H1 (cell line): Measurements from ENCODE around the gene GLRA2. TPM values are rescaled to one million over a fixed set of nuclear protein-coding genes. Genes with fewer than 3 reads are reported as not detected.
A peak's percentile ranks its signal among the peaks of the same experiment; 100 is the strongest.

Experiments used
- CTCF ChIA-PET: fragments of 300-600 bp; sonication (Branson Sonifier 250); formaldehyde crosslinking; loops from one replicate; lab custom pipeline; 2021; ENCODE audit not compliant: partially characterized antibody; lab: Charles Lee
- POLR2A ChIA-PET: fragments of 300-600 bp; sonication (Branson Sonifier 250); formaldehyde crosslinking; loops from one replicate; lab custom pipeline; 2021; ENCODE audit warnings: inconsistent platforms; ENCODE audit not compliant: partially characterized antibody; lab: Charles Lee
- DNase-seq, 2 experiments: peaks; one replicate each; pipeline versions ENCODE4 v3.0.0 to v3.0.0-alpha.2; 2010 to 2022; ENCODE audit warnings: low spot score in 2 of 2, low read depth in 1 of 2, mixed read lengths in 1 of 2
- FAIRE-seq: peaks from 2 replicates; lab custom pipeline; 2011; peaks lifted over from hg19 to GRCh38; lab: Jason Lieb, UNC
- H2AFZ ChIP-seq: 2 replicates; pipeline ENCODE4 v1.8.1; 2012; ENCODE audit warnings: low read length, inconsistent platforms
- H2AK5ac ChIP-seq: 2 replicates; pipeline ENCODE4 v1.6.1; 2013; ENCODE audit warnings: low read depth, low read length
- H2BK120ac ChIP-seq: replicated peaks from 2 replicates; pipeline ENCODE3; 2013; ENCODE audit warnings: low read depth, low read length, inconsistent platforms
- H2BK12ac ChIP-seq: 2 replicates; pipeline ENCODE4 v1.6.1; 2013; ENCODE audit warnings: low read depth, low read length
- H2BK15ac ChIP-seq: 2 replicates; pipeline ENCODE4 v1.6.1; 2013; ENCODE audit warnings: low read length
- H2BK20ac ChIP-seq: 2 replicates; pipeline ENCODE4 v1.6.1; 2013; ENCODE audit warnings: low read length
- H2BK5ac ChIP-seq: 2 replicates; pipeline ENCODE4 v1.6.1; 2013; ENCODE audit warnings: low read depth, low read length
- H3K14ac ChIP-seq: 2 replicates; pipeline ENCODE4 v1.6.1; 2013; ENCODE audit warnings: inconsistent platforms; ENCODE audit not compliant: insufficient read length
- H3K18ac ChIP-seq: 2 replicates; pipeline ENCODE4 v1.6.1; 2013; ENCODE audit warnings: low read length; ENCODE audit errors: extremely low read depth
- H3K23ac ChIP-seq: 2 replicates; pipeline ENCODE4 v1.6.1; 2013; ENCODE audit warnings: inconsistent platforms; ENCODE audit not compliant: insufficient read length
- H3K23me2 ChIP-seq: 2 replicates; pipeline ENCODE4 v1.6.1; 2013; ENCODE audit warnings: low read depth, low read length
- H3K27ac ChIP-seq: 2 replicates; pipeline ENCODE4 v1.6.1; 2011; ENCODE audit warnings: low read depth, low read length, inconsistent platforms
- H3K27me3 ChIP-seq, 4 experiments: replicated peaks in 1 of 4; 1 replicate in 1 of 4; 2 replicates in 3 of 4; pipeline versions ENCODE4 v1.6.1 to v1.8.1; 2011 to 2013; ENCODE audit warnings: low read length in 3 of 4, mild to moderate bottlenecking in 3 of 4, inconsistent platforms in 2 of 4, mixed read lengths in 2 of 4, moderate library complexity in 1 of 4; ENCODE audit not compliant: control insufficient read depth in 3 of 4, insufficient read depth in 3 of 4; ENCODE audit errors: extremely low read depth in 1 of 4
- H3K36me3 ChIP-seq, 4 experiments: 2 replicates each; pipeline versions ENCODE4 v1.6.1 to v1.8.1; 2011 to 2013; ENCODE audit warnings: mild to moderate bottlenecking in 4 of 4, low read length in 3 of 4, moderate library complexity in 2 of 4, control low read depth in 1 of 4, inconsistent platforms in 1 of 4; ENCODE audit not compliant: insufficient read depth in 4 of 4, control insufficient read depth in 2 of 4
- H3K4ac ChIP-seq: replicated peaks from 2 replicates; pipeline ENCODE3; 2013; ENCODE audit warnings: low read length, low read depth, mixed read lengths, inconsistent platforms; ENCODE audit not compliant: insufficient read length
- H3K4me1 ChIP-seq, 4 experiments: replicated peaks in 1 of 4; 1 replicate in 1 of 4; 2 replicates in 3 of 4; pipeline versions ENCODE4 v1.6.1 to v1.8.1; 2011 to 2013; ENCODE audit warnings: low read length in 3 of 4, inconsistent platforms in 2 of 4, mixed read lengths in 1 of 4; ENCODE audit not compliant: insufficient read depth in 4 of 4, control insufficient read depth in 3 of 4
- H3K4me2 ChIP-seq, 2 experiments: 2 replicates each; pipeline versions ENCODE4 v1.6.1 to v1.8.1; 2011 to 2013; ENCODE audit warnings: low read depth in 2 of 2, low read length in 2 of 2, control low read depth in 1 of 2, inconsistent platforms in 1 of 2, mild to moderate bottlenecking in 1 of 2; ENCODE audit not compliant: insufficient read depth in 1 of 2
- H3K4me3 ChIP-seq, 4 experiments: fragments of 200-600, 300-600 bp in 1 of 4; sonication (generic), shearing (Covaris generic), sonication (Bioruptor Twin) in 1 of 4; 2 replicates each; pipeline versions ENCODE4 v1.5.1 to v1.8.1; 2011 to 2016; ENCODE audit warnings: low read length in 4 of 4, low read depth in 3 of 4, control low read depth in 2 of 4, inconsistent platforms in 2 of 4, mild to moderate bottlenecking in 2 of 4, mixed read lengths in 1 of 4, moderate library complexity in 1 of 4; ENCODE audit not compliant: insufficient read depth in 2 of 4; ENCODE audit errors: extremely low read depth in 1 of 4
- H3K56ac ChIP-seq: replicated peaks from 2 replicates; pipeline ENCODE3; 2013; ENCODE audit warnings: low read depth, mild to moderate bottlenecking, mixed read lengths, low read length, inconsistent platforms; ENCODE audit not compliant: insufficient read length
- H3K79me1 ChIP-seq: 2 replicates; pipeline ENCODE4 v1.6.1; 2013; ENCODE audit warnings: low read depth, low read length, control low read depth
- H3K79me2 ChIP-seq, 2 experiments: 2 replicates each; pipeline versions ENCODE4 v1.6.1 to v1.8.1; 2012 to 2013; ENCODE audit warnings: low read length in 2 of 2, mild to moderate bottlenecking in 2 of 2, inconsistent platforms in 1 of 2; ENCODE audit not compliant: insufficient read depth in 2 of 2, control insufficient read depth in 1 of 2
- H3K9ac ChIP-seq, 4 experiments: replicated peaks in 1 of 4; 1 replicate in 1 of 4; 2 replicates in 3 of 4; pipeline versions ENCODE4 v1.6.1 to v1.8.1; 2011 to 2013; ENCODE audit warnings: low read depth in 3 of 4, low read length in 3 of 4, control low read depth in 2 of 4, mild to moderate bottlenecking in 2 of 4, moderate library complexity in 2 of 4, inconsistent platforms in 1 of 4; ENCODE audit errors: extremely low read depth in 1 of 4
- H3K9me3 ChIP-seq, 2 experiments: 2 replicates each; pipeline versions ENCODE4 v1.6.1 to v1.8.1; 2012 to 2013; ENCODE audit warnings: mild to moderate bottlenecking in 2 of 2, moderate library complexity in 2 of 2, control low read depth in 1 of 2, inconsistent platforms in 1 of 2, low read depth in 1 of 2, low read length in 1 of 2, mixed read lengths in 1 of 2; ENCODE audit not compliant: insufficient read depth in 2 of 2
- H4K20me1 ChIP-seq, 2 experiments: replicated peaks in 1 of 2; 2 replicates each; pipeline versions ENCODE3 to v1.8.1; 2011 to 2013; ENCODE audit warnings: inconsistent platforms in 2 of 2, low read length in 2 of 2, mild to moderate bottlenecking in 1 of 2; ENCODE audit not compliant: insufficient read depth in 2 of 2, control insufficient read depth in 1 of 2
- H4K5ac ChIP-seq: 2 replicates; pipeline ENCODE4 v1.6.1; 2013; ENCODE audit warnings: low read length, low read depth, mixed read lengths, inconsistent platforms; ENCODE audit not compliant: insufficient read length
- H4K8ac ChIP-seq: 2 replicates; pipeline ENCODE4 v1.8.0; 2013; ENCODE audit warnings: mild to moderate bottlenecking, moderate library complexity, low read length, inconsistent platforms; ENCODE audit not compliant: insufficient read depth; ENCODE audit errors: extremely low read depth
- H4K91ac ChIP-seq: replicated peaks from 2 replicates; pipeline ENCODE3; 2013; ENCODE audit warnings: low read length, mixed read lengths, inconsistent platforms; ENCODE audit not compliant: insufficient read length
- CTCF ChIP-seq, 3 experiments: IDR thresholded peaks; 1 replicate in 2 of 3; 2 replicates in 1 of 3; pipeline versions ENCODE4 v1.5.1 to v1.6.1; 2011; ENCODE audit warnings: low read length in 3 of 3, mild to moderate bottlenecking in 3 of 3, inconsistent platforms in 2 of 3, low read depth in 1 of 3, moderate library complexity in 1 of 3; ENCODE audit not compliant: insufficient read depth in 1 of 3; ENCODE audit errors: control extremely low read depth in 1 of 3
- HDAC2 ChIP-seq, 2 experiments: fragments of 300-600 bp in 1 of 2; sonication (generic) in 1 of 2; IDR thresholded peaks; 2 replicates each; pipeline ENCODE4 v1.6.1; 2011 to 2012; ENCODE audit warnings: low read depth in 2 of 2, low read length in 2 of 2, mild to moderate bottlenecking in 2 of 2, moderate library complexity in 2 of 2, borderline replicate concordance in 1 of 2, inconsistent platforms in 1 of 2
- RAD21 ChIP-seq, 2 experiments: IDR thresholded peaks in 1 of 2; conservative IDR thresholded peaks in 1 of 2; 2 replicates each; pipeline ENCODE4 v1.6.1; 2011; ENCODE audit warnings: low read depth in 2 of 2, low read length in 2 of 2, improper control_type of control experiment in 1 of 2, inconsistent platforms in 1 of 2, mild to moderate bottlenecking in 1 of 2, moderate library complexity in 1 of 2
- SIX5 ChIP-seq: IDR thresholded peaks from 2 replicates; pipeline ENCODE4 v1.6.1; 2011; ENCODE audit warnings: mild to moderate bottlenecking, low read depth, low read length
- WGBS, 2 experiments: shearing (Covaris generic) in 1 of 2; methylation state at CpG; one replicate each; pipeline versions ENCODE4 v1.1.6 to v1.1.7; 2013 to 2015; ENCODE audit warnings: low lambda C conversion rate in 2 of 2, mixed read lengths in 2 of 2, inconsistent platforms in 1 of 2, low coverage in 1 of 2, missing lambda C conversion rate in 1 of 2; ENCODE audit not compliant: insufficient replicate concordance in 2 of 2, insufficient coverage in 1 of 2, insufficient read length in 1 of 2; ENCODE audit errors: extremely low coverage in 1 of 2, missing lambda C conversion rate in 1 of 2; 5-methylcytosine and 5-hydroxymethylcytosine counted together
- polyA plus RNA-seq, 7 experiments: library from polyadenylated mRNA; depleted of rRNA in 3 of 7; stranded (reverse) in 5 of 7; unstranded in 2 of 7; fragments of >200 nt in 5 of 7; fragments of 200-250 nt in 2 of 7; gene quantifications; 1 replicate in 5 of 7; 2 replicates in 1 of 7; 4 replicates in 1 of 7; pipeline versions ENCODE4 v1.2.1 to v1.2.3, GENCODE V29; 2011 to 2013; ENCODE audit warnings: missing spikeins in 2 of 7, mixed read lengths in 2 of 7
- total RNA-seq: library from RNA; stranded (reverse); fragmentation: NEBNext Ultra II Directional; extraction: Animal tissue kit (Norgen Biotek cat#: 25700); gene quantifications from 2 replicates; pipeline ENCODE4 v1.2.1, GENCODE V29; 2021

GLRA2 gene
- total and polyA plus RNA-seq, 2 of the 8 experiments (the other 6 are each of a cell fraction or from before 2014, with no cell fraction given): not detected

- Histone ChIP-seq H4K20me1 (no peaks in the 10 kb centered on the region), H3K14ac (no peak overlapping the region), H3K4me1 (no peaks in the 10 kb centered on the region), H3K18ac (no peak overlapping the region), H3K36me3 (no peaks in the 10 kb centered on the region), H3K4ac (no peak overlapping the region), H3K9ac (no peak overlapping the region), H3K23me2 (no peaks in the 10 kb centered on the region), H2AK5ac (no peak overlapping the region), H2BK120ac (no peak overlapping the region), H3K4me2 (no peak overlapping the region), H3K27ac (no peak overlapping the region), H4K5ac (no peak overlapping the region), H3K27me3 (no peaks in the 10 kb centered on the region), H2BK20ac (no peak overlapping the region), H4K8ac (no peak overlapping the region), H2AFZ (no peak overlapping the region), H2BK15ac (no peak overlapping the region), H3K79me1 (no peaks in the 10 kb centered on the region), H3K4me3 (no peak overlapping the region), H4K91ac (no peak overlapping the region), H2BK12ac (no peak overlapping the region), H3K23ac (no peak overlapping the region), H2BK5ac (no peak overlapping the region), H3K79me2 (no peaks in the 10 kb centered on the region), H3K56ac (no peak overlapping the region), H3K9me3 (no peaks in the 10 kb centered on the region)
- 91% methylated on average over 3 of the region's 3 CpGs; no CpG with 5 or more reads in 1 of the 2 experiments for WGBS, 2 experiments
- ChIA-PET CTCF (interaction anchor here (0.6 kb wide), 1 partner anchor 32 kb away, joined by 4 read pairs; no protein-coding TSS in a partner anchor), POLR2A (no interaction called here)
- TF ChIP-seq HDAC2 (IDR thresholded peaks at IDR 0.05; ENCODE audit: borderline replicate concordance in 1 of 2, low read depth in 2 of 2, low read length in 2 of 2) (no peak), CTCF (IDR thresholded peaks at IDR 0.05; ENCODE audit: control extremely low read depth in 1 of 3, insufficient read depth in 1 of 3, low read depth in 1 of 3, low read length in 3 of 3) (peak in 2 of 3 experiments; percentile 21 to 46; a peak in 3 of 4 replicates), RAD21 (IDR thresholded peaks at IDR 0.05 in 1 of 2, conservative IDR thresholded peaks at IDR 0.05 in 1 of 2; ENCODE audit: low read depth in 2 of 2, low read length in 2 of 2) (peak; percentile 30 to 52), SIX5 (no peak)
- no peak for DNase-seq
- FAIRE-seq: no peak
Measured at GRCh38 chrX:14712096-14712495, 182.8 kb downstream of the GLRA2 start.
